ENCODE data around the gene RBPJL. TPM values are rescaled to one million over a fixed set of nuclear protein-coding genes. Genes with fewer than 3 reads are reported as not detected.
A peak's percentile ranks its signal among the peaks of the same experiment; 100 is the strongest.

The RBPJL gene
- total RNA-seq, 1 experiment from 2014 or later: not detected

- Histone ChIP-seq H2AFZ (no peak overlapping the region), H3K36me3 (ENCODE audit: low read depth) (peaks cover 17% of the 10 kb centered on the region; the same call in 1 of the 2 replicates), H3K4me1 (replicated peaks; ENCODE audit: insufficient read depth) (peaks cover 82% of the 10 kb centered on the region), H3K9me2 (ENCODE audit: insufficient read depth) (no peaks in the 10 kb centered on the region), H3K9me3 (ENCODE audit: insufficient read depth, low read depth) (no peaks in the 10 kb centered on the region), H3K4me2 (peak overlapping the region; percentile 93), H3K4me3 (peak overlapping the region; percentile 76), H4K20me1 (ENCODE audit: insufficient read depth) (peaks cover 6% of the 10 kb centered on the region; the same call in 1 of the 2 replicates), H3F3A (ENCODE audit: insufficient read depth, low read depth) (peaks cover 70% of the 10 kb centered on the region), H3K27ac (peak overlapping the region; percentile 92), H3K27me3 (ENCODE audit: insufficient read depth, low read depth) (no peaks in the 10 kb centered on the region), H3K79me2 (ENCODE audit: low read depth) (peaks cover 82% of the 10 kb centered on the region)
- TF ChIP-seq EZH2 (IDR thresholded peaks at IDR 0.05; ENCODE audit: low read depth): no peak
- TF ChIP-seq, protein P1, sequence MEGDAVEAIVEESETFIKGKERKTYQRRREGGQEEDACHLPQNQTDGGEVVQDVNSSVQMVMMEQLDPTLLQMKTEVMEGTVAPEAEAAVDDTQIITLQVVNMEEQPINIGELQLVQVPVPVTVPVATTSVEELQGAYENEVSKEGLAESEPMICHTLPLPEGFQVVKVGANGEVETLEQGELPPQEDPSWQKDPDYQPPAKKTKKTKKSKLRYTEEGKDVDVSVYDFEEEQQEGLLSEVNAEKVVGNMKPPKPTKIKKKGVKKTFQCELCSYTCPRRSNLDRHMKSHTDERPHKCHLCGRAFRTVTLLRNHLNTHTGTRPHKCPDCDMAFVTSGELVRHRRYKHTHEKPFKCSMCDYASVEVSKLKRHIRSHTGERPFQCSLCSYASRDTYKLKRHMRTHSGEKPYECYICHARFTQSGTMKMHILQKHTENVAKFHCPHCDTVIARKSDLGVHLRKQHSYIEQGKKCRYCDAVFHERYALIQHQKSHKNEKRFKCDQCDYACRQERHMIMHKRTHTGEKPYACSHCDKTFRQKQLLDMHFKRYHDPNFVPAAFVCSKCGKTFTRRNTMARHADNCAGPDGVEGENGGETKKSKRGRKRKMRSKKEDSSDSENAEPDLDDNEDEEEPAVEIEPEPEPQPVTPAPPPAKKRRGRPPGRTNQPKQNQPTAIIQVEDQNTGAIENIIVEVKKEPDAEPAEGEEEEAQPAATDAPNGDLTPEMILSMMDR (conservative IDR thresholded peaks at IDR 0.05): no peak
- peak; percentile 90 to 97 for DNase-seq
- ChIA-PET POLR2A (ENCODE audit: unreplicated experiment) (interaction anchor here (0.5 to 1.2 kb wide), 18 partner anchors 8 to 1139 kb away, joined by 3 to 14 read pairs (median 5); partner anchors contain the start of genes PIGT and TOMM34), CTCF (interaction anchor here (0.8 to 1.0 kb wide), 4 partner anchors 15 to 23 kb away, joined by 3 to 4 read pairs (median 4); partner anchors contain the start of gene SYS1)
- BruUV-seq (replicated peaks): TSS peak; percentile 95
- intact Hi-C loops (cut with micrococcal nuclease; ENCODE audit: unreplicated experiment): loop anchor here (2.0 kb wide), 3 partner anchors 16 to 434 kb away; partner anchors contain the start of gene SYS1
These were observed 37.7 kb downstream of the RBPJL start for GRCh38 chr20:45344168-45344860.

- ChIA-PET CTCF (interaction anchor here (0.5 kb wide), 1 partner anchor 47 kb away, joined by 10 read pairs; no protein-coding TSS in a partner anchor), POLR2A (ENCODE audit: unreplicated experiment) (interaction anchor here (0.6 to 0.9 kb wide), 3 partner anchors 32 to 274 kb away, joined by 4 to 6 read pairs (median 5); partner anchors contain the start of gene WFDC2)
- peak overlapping the region; percentile 93 for H3K4me2 ChIP-seq
- peaks cover 6% of the 10 kb centered on the region; the same call in 1 of the 2 replicates for H4K20me1 ChIP-seq (ENCODE audit: insufficient read depth)
- intact Hi-C loops (cut with micrococcal nuclease; ENCODE audit: unreplicated experiment): loop anchor here (1.0 to 2.0 kb wide), 4 partner anchors 8 to 433 kb away; partner anchors contain the start of gene SYS1
- H3K36me3 ChIP-seq (ENCODE audit: low read depth): peaks cover 7% of the 10 kb centered on the region; the same call in 1 of the 2 replicates
- peak; percentile 79 to 94 for DNase-seq
- peaks cover 71% of the 10 kb centered on the region for H3F3A ChIP-seq (ENCODE audit: insufficient read depth, low read depth)
- no peaks in the 10 kb centered on the region for H3K9me2 ChIP-seq (ENCODE audit: insufficient read depth)
- BruUV-seq (replicated peaks): no TSS peak
- peak overlapping the region; percentile 92 for H3K27ac ChIP-seq
- peaks cover 72% of the 10 kb centered on the region for H3K4me1 ChIP-seq (replicated peaks; ENCODE audit: insufficient read depth)
- H3K79me2 ChIP-seq (ENCODE audit: low read depth): peaks cover 72% of the 10 kb centered on the region
- H2AFZ ChIP-seq: no peak overlapping the region
- peak overlapping the region; percentile 76 for H3K4me3 ChIP-seq
- no peaks in the 10 kb centered on the region for H3K9me3 ChIP-seq (ENCODE audit: insufficient read depth, low read depth)
- TF ChIP-seq EZH2 (IDR thresholded peaks at IDR 0.05; ENCODE audit: low read depth): no peak
- TF ChIP-seq, protein P1 (conservative IDR thresholded peaks at IDR 0.05): no peak
- H3K27me3 ChIP-seq (ENCODE audit: insufficient read depth, low read depth): no peaks in the 10 kb centered on the region
These were observed 38.7 kb downstream of the RBPJL start for GRCh38 chr20:45345104-45345936.

- no peak for TF ChIP-seq EZH2 (IDR thresholded peaks at IDR 0.05; ENCODE audit: low read depth)
- TF ChIP-seq, protein P1 (conservative IDR thresholded peaks at IDR 0.05): no peak
- Histone ChIP-seq H3F3A (ENCODE audit: insufficient read depth, low read depth) (peaks cover 72% of the 10 kb centered on the region), H3K79me2 (ENCODE audit: low read depth) (peaks cover 62% of the 10 kb centered on the region), H2AFZ (no peak overlapping the region), H3K9me2 (ENCODE audit: insufficient read depth) (no peaks in the 10 kb centered on the region), H4K20me1 (ENCODE audit: insufficient read depth) (peaks cover 6% of the 10 kb centered on the region; the same call in 1 of the 2 replicates), H3K4me2 (peak overlapping the region; percentile 93), H3K27me3 (ENCODE audit: insufficient read depth, low read depth) (no peaks in the 10 kb centered on the region), H3K9me3 (ENCODE audit: insufficient read depth, low read depth) (no peaks in the 10 kb centered on the region), H3K27ac (peak overlapping the region; percentile 92), H3K36me3 (ENCODE audit: low read depth) (no peaks in the 10 kb centered on the region), H3K4me1 (replicated peaks; ENCODE audit: insufficient read depth) (peaks cover 62% of the 10 kb centered on the region), H3K4me3 (peak overlapping the region; percentile 76)
- BruUV-seq (replicated peaks): no TSS peak
- peak in 1 of 2 experiments; percentile 59 for DNase-seq
- ChIA-PET CTCF (no interaction called here), POLR2A (ENCODE audit: unreplicated experiment) (interaction anchor here (0.6 to 2.4 kb wide), 5 partner anchors 10 to 1061 kb away, joined by 4 to 13 read pairs (median 6); partner anchors contain the start of genes SYS1 and WFDC2)
- intact Hi-C loops (cut with micrococcal nuclease; ENCODE audit: unreplicated experiment): no loop called here
These were observed 39.7 kb downstream of the RBPJL start for GRCh38 chr20:45346291-45346718.
